Measurements from ENCODE around the gene ATP8B3.

DNA sequence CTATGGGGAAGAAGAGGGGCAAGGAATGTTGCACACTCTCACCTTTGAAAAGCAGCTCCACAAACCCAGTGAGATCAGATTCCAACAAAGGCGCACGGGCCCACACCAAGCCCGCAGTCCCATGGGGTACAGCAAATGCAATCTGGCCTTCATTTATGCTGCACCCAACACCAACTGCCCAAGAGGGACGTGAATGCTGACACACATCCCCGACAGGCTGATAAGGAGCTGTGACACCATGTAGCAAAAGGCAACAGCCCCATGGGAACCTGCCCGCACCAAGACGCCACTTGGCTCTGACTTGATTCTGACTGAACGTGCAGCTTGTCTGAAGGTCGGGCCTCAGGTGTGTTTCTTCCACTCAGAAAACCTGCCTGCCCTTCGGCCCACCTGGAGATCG lies 18.9 kb upstream of the ATP8B3 start:
- TF ChIP-seq, protein P1, sequence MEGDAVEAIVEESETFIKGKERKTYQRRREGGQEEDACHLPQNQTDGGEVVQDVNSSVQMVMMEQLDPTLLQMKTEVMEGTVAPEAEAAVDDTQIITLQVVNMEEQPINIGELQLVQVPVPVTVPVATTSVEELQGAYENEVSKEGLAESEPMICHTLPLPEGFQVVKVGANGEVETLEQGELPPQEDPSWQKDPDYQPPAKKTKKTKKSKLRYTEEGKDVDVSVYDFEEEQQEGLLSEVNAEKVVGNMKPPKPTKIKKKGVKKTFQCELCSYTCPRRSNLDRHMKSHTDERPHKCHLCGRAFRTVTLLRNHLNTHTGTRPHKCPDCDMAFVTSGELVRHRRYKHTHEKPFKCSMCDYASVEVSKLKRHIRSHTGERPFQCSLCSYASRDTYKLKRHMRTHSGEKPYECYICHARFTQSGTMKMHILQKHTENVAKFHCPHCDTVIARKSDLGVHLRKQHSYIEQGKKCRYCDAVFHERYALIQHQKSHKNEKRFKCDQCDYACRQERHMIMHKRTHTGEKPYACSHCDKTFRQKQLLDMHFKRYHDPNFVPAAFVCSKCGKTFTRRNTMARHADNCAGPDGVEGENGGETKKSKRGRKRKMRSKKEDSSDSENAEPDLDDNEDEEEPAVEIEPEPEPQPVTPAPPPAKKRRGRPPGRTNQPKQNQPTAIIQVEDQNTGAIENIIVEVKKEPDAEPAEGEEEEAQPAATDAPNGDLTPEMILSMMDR (IDR thresholded peaks at IDR 0.05) = no peak
- TF ChIP-seq POLR2A (IDR thresholded peaks at IDR 0.05) = no peak

Measured in heart left ventricle (tissue), 13 donors.